NCI-H2107 treated with DMSO at 0.1 percent for 48 hours (cell line): ENCODE measurements around the gene GPR137B.
"Not testable (repeated sequence)": the region's sequence is repeated elsewhere in the genome, so short reads cannot be mapped to it uniquely, and the experiment has no call there.

Experiments used
- DNase-seq: peaks from one replicate; lab custom pipeline; 2025; ENCODE audit not compliant: unreplicated experiment; lab: John Stamatoyannopoulos, UW

The GPR137B gene

DNA sequence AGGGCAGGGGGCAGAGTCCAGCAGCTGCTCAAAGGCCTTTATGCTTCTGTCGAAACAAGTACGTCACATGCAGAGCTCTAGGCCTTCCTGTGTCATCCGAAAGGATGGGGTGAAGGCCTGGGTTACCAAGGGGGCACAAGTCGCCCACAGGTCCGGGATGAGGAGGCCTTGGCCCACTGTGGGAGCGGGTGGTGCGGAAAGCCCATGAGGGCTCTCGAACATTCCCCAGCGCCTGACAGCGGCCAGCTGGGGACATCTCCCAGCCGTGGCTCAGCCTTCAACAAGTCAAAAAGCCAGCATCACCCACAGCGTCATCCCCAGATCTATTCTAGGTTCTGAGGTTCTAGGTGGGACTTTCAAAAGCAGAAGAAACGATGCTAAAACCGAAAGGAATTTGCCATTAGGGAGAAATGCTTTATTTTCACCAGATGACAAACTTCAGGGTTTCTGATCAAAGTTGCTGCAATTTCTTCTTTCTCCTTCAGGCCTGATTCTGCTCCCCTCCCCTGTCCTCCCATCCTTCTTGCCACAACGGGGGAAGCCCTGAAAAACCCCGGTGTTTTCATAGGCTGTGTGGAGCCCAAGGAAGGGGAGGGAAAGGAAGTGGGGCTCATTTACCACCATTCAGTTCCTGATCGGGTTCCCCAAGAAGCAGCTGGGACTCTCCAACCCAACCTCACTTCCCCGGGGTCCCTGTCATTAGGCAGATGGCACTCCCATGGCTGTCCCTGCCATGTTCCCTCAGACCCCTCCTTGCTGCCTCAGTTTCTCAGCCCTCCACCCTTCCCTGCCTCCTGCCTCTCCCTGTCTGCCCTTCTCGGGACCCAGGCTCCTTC is 17.6 kb downstream of the GPR137B start:
- DNase-seq, result no peak

DNA sequence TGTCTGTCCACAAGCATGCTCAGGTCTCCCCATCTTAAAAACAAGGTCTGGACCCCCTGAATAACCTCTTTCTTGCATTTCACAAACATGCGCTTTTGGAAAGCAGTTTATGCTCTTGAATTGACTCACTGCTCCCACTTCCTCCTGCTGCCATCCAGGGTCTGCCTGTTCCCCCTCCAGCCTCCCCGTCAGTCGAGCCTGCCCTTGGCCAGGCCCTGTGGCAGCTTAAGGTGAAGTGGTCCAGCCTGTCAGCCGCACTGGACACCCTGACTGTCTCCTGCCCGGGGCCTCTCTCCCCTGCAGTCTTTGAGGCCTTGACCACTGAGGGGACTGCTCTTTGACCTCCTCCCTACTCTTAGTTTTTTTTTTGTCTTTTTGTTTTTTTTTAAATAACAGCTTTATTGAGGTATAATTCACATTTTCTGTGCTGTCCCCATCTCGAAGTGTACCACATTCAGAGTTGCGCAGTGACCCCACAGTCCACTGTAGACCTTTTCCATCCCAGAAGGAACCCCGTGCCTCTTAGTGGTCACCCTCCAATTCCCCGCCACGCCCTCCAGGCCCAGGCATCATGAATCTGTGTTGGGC is 18.3 kb downstream of the GPR137B start:
- DNase-seq, result no peak

DNA sequence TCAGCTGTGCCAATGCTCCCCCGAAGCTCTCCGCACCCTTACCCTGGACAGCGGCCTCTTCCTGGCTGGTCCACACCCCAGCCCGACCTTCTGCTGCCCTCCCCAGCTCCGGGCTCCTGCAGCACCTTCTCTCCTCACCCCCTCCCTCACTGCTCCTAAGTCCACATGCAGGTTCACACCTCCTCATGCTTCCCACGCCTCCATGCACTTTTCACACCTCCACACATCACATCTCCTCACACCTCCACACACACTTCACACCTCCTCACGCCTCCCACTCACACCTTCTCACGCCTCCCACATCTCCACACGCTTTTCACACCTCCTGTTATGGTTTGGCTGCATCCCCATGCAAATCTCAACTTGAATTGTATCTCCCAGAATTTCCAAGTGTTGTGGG is 18.9 kb downstream of the GPR137B start:
- DNase-seq, result no peak

DNA sequence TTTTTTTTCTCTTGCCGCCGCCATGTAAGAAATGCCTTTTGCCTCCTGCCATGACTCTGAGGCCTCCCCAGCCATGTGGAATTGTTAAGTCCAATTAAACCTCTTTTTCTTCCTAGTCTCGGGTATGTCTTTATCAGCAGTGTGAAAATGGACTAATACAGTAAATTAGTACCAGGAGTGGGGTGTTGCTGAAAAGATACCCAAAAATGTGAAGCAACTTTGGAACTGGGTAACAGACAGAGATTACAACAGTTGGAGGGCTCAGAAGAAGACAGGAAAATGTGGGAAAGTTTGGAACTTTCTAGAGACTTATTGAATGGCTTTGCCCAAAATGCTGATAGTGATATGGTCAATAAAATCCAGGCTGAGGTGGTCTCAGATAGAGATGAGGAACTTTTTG is 19.4 kb downstream of the GPR137B start:
- not testable (repeated sequence) for DNase-seq

DNA sequence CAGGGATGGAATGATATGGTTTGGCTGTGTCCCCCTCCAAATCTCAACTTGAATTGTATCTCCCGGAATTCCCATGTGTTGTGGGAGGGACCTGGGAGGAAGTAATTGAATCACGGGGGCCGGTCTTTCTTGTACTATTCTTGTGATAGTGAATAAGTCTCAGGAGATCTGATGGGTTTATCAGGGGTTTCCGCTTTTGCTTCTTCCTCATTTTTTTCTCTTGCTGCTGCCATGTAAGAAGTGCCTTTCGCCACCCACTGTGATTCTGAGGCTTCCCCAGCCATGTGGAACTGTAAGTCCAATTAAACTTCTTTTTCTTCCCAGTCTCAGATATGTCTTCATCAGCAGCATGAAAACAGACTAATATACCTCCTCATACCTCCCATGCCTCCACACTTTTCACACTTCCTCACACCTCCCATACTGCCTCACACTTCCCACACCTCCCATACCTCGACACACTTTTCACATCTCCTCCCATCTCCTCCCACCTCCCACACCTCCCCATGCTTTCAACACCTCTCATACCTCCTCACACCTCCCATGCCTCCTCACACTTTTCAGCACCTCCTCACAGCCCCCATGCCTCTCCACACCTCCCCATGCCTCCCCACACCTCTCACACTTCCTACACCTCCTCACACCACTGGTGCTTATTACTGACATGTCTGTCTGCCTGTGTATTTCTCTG is 21.3 kb downstream of the GPR137B start:
- no peak for DNase-seq

DNA sequence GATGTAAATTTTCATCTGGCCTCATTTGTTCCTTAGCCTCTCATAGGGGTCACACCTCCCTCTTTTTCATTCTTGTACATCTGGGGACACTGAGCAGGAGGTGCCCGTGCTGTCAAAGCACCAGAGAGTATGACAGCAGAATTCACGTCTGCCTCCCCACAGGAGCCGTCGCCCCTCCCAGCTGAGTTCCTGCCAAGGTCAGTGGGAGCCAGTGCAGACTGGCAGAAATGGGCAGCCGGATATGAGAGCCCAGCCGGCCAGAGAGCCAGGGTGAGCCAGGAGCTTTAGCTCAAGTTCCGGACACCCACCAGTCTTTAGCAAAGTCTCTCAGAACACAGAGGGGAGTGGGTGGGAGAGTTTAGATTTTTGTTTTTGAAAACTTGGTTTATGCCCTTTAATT is 21.9 kb downstream of the GPR137B start:
- no peak for DNase-seq

DNA sequence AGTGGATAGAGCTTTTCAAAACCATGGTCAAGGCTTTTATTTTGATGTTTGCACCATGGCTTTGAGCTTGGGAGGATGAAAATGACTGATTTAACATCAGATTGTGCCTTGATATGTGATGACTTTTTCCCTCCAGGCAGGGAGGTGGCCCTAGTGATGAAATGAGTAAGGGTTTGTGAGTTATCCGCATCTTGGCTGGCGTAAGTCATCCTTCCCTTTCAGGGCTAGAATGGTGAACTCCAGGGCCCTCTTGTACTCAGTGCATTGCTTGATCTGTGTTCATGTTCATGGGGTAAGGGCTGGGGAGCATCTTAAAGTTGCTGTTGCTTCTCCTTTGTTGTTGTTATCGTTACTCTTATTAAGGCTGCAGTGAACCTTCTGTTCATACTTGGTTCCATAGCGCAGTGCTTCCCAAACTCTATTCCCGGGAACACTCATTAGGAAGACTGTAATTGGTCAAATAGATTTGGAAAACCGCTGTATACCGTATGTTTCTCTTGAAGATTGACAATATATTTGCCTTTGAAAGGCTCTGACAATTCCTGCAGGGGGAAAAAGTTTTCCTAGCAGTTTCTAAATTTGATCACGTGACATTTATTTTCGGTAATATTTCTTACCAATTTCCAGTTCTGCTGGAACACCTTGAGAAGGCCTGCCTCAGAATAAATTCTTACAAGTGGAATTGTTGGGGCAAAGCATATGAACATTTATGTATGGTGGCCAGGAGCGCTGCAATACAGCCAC is 23.1 kb downstream of the GPR137B start:
- no peak for DNase-seq

DNA sequence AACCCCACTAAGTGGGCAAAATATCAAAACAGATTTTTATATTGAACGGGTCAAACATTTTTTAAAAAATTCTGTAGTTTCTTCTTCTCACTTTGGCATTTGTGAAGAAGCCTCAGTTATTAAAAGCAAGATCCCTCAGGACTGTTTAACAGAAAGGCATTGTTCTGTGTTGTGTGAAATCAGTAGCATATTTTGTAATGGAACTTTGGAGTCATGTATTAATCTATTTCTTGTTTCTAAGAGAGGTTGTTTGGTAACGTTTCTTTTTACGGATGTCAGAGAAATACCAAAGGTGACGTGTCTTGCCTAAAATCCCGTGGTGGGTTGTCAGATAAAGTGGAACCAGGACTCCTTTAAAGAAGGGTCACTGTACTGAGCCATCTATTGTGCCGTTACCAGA is 23.7 kb downstream of the GPR137B start:
- no peak for DNase-seq

DNA sequence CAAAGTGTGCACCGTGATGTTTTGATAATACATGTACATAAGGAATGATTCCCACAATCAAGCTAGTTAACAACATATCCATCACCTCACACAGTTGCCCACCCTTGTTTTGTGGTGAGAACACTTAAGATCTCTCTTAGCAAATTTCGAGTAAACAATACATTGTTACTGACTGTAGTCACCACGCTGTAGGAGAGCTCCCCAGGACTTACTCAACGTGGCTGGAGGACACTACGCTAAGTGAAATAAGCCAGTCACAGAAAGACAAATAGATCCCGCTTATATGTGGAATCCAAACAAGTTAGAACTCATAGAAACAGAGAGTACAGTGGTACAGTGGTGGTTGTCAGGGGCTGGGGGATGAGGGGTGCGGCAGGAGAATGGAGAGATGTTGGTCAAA is 24.8 kb downstream of the GPR137B start:
- no peak for DNase-seq

DNA sequence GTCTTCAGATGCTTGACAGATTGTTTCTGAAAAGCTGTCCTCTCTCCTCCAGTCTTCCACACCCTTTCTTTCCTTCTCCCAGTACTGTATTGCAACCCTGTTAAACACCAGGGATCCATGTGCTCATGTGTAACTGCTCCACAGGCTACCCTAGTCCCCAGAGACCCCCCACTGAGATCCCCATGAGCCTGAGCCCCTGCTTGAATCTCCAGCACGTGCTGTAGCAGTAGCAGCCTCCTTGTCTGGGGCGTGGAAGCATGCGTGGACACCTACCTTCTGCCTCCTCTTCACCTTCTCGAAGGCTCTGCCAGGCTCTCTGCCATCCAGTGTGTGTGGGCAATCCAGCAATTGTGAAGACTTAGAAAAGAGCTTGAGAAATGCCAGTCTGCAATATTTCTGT is 25.2 kb downstream of the GPR137B start:
- no peak for DNase-seq

DNA sequence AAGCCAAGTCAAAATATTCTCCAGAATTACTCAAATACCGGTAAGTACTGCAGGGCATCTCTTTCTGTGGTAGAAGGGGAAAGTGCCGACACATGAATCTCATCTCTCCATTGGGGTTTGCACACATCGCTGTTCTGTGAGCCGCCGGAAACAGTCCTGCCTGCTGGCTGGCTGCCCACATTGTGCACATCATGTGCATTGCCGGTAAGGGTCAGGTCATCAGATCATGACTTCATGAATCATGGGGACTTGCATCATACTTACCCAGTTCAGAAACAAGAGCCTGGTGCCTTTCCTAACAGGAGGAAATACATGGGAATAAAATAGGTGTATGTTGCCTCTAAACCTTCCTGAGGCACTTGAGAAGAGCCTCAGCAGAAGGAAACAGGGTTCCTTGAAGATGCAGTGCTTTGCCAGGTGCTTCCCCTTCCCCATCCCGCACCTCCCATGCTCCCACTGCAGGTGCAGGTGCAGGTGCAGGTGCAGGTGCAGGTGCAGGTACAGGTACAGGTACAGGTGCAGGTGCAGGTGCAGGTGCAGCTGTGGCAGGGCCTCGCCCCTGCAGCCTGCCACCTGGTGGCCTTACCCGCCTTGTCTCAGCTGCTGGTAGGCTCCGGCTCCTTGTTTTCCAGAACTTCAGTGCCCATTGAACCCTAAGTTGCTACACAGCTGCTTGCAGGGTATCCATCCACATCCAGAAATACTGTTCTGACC is 26.5 kb downstream of the GPR137B start:
- DNase-seq, result no peak

DNA sequence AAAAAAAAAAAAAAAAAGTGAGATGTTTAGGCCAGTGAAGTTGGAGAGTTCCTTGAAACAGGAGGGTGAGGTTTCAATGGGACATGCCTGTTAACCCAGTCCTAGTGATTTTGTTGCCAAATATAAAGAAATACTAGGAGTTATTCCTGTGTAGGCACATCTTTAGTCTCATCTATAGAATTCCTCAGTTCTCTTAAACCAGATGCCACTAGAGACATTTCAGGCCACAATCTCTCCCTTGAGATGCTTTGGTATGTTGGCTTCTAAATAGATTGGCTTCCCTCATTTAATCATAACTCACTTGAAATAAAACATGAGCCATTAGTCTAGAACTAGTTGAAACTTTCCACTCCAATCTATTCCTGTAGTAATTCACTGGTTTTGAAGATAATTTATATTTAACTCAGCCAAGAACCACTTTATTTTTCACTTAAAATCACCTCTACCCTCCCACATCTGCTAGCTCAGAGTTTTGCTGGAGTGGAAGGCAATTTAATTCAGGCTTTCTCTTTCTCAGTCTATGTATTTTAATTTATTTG is 29.8 kb downstream of the GPR137B start:
- DNase-seq, result no peak

DNA sequence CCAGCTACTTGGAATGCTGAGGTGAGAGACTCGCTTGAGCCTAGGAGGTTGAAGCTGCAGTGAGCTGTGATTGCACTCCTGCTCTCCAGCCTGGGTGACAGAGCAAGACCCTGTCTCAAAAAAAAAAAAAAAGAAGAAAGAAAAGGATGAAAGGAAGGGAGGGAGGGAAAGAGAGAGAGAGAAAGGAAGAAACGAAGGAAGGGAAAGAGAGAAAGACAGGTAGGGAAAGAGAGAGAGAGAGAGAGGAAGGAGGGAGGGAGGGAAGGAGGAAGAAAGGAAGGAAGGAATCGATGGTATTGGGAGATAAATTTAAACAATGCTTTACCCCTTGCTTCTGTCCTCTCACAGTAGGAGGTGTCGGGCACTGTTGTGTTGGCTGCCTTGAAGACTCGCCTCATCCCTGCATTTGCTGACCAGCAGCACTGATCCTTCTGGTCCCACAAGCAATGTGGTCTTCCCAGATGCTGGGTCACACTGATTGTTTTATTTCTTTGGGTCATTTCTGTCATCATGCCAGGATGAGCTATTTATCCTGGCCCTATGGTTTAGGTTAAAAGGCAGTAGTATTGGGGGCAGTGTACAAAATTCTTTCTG is 30.9 kb downstream of the GPR137B start:
- no peak for DNase-seq

DNA sequence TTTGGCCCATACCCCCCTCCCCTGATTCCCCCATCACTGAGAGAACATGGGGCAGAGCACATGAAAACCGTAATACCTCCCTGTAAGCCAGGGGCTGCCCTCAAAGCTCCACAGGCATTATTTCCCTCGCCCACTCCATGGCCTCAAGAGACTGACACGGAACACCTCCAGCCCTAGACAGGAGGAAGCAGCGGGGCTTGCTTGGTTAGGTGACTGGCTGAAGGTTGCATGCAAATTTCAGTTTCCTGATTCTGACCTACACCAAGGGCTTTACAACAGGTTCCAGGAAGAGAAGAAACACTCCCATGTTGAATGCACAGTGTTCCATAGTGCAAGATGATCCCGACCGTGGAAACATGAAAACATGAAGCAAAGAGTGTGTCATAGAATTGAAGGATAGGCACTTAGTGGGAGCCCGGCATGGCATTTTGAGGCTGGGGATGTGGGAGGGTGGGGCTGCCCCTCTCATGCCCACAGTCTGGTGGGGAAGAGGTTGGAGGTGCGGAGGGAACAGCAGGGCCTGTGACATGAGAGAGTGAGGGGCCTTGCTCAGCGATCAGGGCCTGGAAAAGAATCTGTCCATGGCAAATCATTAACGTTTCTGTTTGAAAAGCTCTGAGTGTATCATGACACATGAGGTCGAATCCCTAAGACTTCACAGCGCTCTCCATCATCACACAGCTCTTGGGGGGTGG is 33.5 kb downstream of the GPR137B start:
- DNase-seq, result peak; percentile 45

DNA sequence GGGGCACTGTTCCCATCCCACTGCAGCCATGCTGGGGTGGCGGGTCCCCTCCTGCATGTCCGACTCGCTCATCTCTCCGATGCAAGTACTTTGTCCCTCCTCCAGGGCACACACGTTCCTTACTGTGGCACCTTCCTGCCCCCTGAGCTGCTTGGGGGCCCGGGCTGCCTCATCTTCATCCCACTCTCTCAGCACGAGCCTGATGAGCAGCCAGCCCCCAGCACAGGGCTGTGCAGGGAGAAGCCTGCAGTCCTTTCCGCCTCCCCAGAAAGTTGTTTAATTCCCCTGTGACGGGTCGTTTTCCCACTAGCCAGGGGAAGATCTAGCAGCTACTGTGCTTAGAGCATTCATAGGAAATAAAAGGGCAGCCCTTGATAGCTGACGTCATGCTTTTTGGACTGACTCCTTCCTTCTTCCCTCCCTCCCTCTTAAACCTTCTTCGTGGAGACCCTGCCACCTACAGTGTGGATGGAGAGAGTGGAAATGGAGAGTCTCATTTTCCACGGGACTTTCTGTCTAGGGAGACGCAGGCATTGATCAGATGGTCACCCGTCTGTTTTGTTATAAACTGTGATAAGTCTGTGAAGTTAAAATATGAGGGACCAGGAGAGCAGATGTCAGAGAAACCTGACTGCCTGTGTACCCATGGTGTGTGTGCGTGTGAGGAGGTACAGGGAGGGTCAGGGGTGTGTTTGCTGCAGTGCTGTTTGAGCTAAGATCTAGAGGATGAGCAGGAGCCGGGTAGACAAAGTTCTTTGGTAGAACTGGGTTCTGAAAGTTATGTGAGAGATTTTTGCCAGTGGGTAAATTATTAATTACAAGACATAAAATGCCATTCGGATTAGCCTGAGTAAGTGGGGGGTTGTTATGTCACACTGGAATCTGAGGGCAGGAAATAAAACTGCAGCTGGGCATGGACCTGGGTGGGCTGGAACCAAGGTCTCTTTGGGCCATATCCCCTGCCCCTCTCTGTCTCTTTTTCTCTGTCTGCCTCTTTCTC is 34.3 kb downstream of the GPR137B start:
- no peak for DNase-seq

DNA sequence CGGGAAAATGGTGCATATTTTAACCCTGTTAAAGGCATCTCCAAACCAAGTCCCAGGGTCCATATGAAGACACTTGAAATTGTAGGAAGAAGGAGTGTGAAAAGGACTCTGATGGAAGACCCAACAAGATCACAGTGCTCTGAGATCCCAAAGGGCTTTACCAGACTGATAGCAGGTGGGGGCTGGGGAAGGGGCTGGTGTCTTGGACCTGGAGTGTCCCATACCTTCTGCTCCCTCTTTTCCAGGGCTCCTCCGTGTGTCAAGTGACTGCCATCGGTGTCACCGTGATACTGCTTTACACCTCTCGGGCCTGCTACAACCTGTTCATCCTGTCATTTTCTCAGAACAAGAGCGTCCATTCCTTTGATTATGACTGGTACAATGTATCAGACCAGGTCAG is 37.3 kb downstream of the GPR137B start:
- DNase-seq, result no peak

DNA sequence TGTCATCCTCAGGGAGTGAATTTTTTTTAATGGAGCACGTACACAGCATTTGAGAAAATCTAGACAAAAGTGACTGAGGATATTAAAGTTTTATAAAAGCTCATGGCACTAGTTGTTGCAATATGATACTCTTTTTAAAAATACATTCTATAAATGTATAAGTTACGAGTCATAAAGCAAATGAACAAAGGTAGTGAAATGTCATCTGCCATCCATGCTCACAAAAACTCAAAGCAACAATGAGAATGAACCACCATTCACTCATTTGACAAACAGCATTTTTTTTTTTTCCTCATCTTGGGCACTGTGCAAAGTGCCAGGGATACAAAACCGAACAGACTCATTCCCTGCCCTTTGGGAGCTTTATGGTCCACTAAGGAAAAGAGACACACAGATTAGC is 38.7 kb downstream of the GPR137B start:
- DNase-seq, result no peak

DNA sequence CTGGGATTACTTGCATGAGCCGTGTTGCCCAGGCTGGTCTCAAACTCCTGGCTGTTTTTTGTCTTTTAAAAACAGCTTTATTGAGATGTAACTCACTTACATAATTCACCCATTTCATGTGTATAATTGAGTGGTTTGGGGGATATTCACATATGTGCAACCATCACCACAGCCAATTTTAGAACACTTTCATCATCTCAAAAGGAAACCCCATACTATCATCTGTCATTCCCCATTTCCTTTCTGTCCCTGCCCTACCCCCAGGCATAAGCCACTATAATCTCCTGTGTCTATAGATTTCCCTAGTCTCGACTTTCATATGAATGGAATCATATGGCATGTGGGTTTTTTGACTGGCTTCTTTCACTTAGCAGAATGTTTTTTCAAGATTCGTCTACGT is 43.3 kb downstream of the GPR137B start:
- no peak for DNase-seq
